CD8-positive, alpha-beta memory T cell (primary cell): ENCODE data around the gene ZNHIT3. TPM values are rescaled to one million over a fixed set of nuclear protein-coding genes. Genes with fewer than 3 reads are reported as not detected.

ENCODE experiments used
- CTCF ChIA-PET: fragments of 350-600 bp; sonication (Branson Sonifier 250); formaldehyde crosslinking; loops from one replicate; lab custom pipeline; 2021; ENCODE audit warnings: antibody characterized with exemption; lab: Charles Lee
- POLR2A ChIA-PET: fragments of 350-600 bp; sonication (Branson Sonifier 250); formaldehyde crosslinking; loops from one replicate; lab custom pipeline; 2021; ENCODE audit warnings: antibody characterized with exemption; lab: Charles Lee
- DNase-seq, 5 donors: peaks; one replicate each; pipeline versions ENCODE4 v3.0.0 to v3.0.0-alpha.2; 2020 to 2022; ENCODE audit warnings: mixed read lengths in 1 of 5
- H3K27ac ChIP-seq: one replicate; pipeline ENCODE4 v1.7.0; 2013; ENCODE audit warnings: low read depth, mild to moderate bottlenecking, low read length, moderate library complexity
- H3K27me3 ChIP-seq: 2 replicates; pipeline ENCODE4 v1.7.0; 2013; ENCODE audit warnings: low read length, mild to moderate bottlenecking; ENCODE audit not compliant: insufficient read depth, poor library complexity, severe bottlenecking
- H3K36me3 ChIP-seq: 2 replicates; pipeline ENCODE4 v1.7.0; 2013; ENCODE audit warnings: mild to moderate bottlenecking, low read length, moderate library complexity; ENCODE audit not compliant: insufficient read depth
- H3K4me1 ChIP-seq: 2 replicates; pipeline ENCODE4 v1.7.0; 2013; ENCODE audit warnings: mild to moderate bottlenecking, low read length, moderate library complexity; ENCODE audit not compliant: insufficient read depth
- H3K4me3 ChIP-seq: 2 replicates; pipeline ENCODE4 v1.7.0; 2013; ENCODE audit warnings: mild to moderate bottlenecking, low read length
- H3K9me3 ChIP-seq: 2 replicates; pipeline ENCODE4 v1.7.0; 2013; ENCODE audit warnings: mild to moderate bottlenecking, low read length
- H3K27ac Mint-ChIP-seq, 8 donors: one replicate each; pipeline ENCODE4 v1.8.0; 2020 to 2021; ENCODE audit warnings: mixed read lengths in 8 of 8, mild to moderate bottlenecking in 6 of 8, inconsistent platforms in 3 of 8, moderate library complexity in 3 of 8
- H3K27me3 Mint-ChIP-seq, 2 donors: one replicate each; pipeline ENCODE4 v1.8.0; 2020 to 2021; ENCODE audit warnings: mixed read lengths in 2 of 2, mild to moderate bottlenecking in 1 of 2, moderate library complexity in 1 of 2
- H3K36me3 Mint-ChIP-seq, 3 donors: one replicate each; pipeline ENCODE4 v1.8.0; 2020 to 2021; ENCODE audit warnings: mixed read lengths in 3 of 3, inconsistent platforms in 1 of 3, mild to moderate bottlenecking in 1 of 3
- H3K4me1 Mint-ChIP-seq, 3 donors: one replicate each; pipeline ENCODE4 v1.8.0; 2020 to 2021; ENCODE audit warnings: mixed read lengths in 3 of 3, inconsistent platforms in 1 of 3, mild to moderate bottlenecking in 1 of 3
- H3K4me3 Mint-ChIP-seq, 7 donors: one replicate each; pipeline ENCODE4 v1.8.0; 2020 to 2021; ENCODE audit warnings: mixed read lengths in 7 of 7, mild to moderate bottlenecking in 6 of 7, moderate library complexity in 4 of 7, inconsistent platforms in 2 of 7
- H3K9me3 Mint-ChIP-seq, 5 donors: one replicate each; pipeline ENCODE4 v1.8.0; 2020 to 2022; ENCODE audit warnings: mixed read lengths in 5 of 5, mild to moderate bottlenecking in 3 of 5, moderate library complexity in 2 of 5, inconsistent platforms in 1 of 5
- polyA plus RNA-seq: library from polyadenylated mRNA; unstranded; fragments of 300-500 nt; fragmentation: Illumina TruSeq; gene quantifications from one replicate; pipeline ENCODE4 v1.2.3, GENCODE V29; 2021
- total RNA-seq, 2 experiments: library from RNA; stranded (reverse); gene quantifications; one replicate each; pipeline ENCODE4 v1.2.3, GENCODE V29; 2021

The ZNHIT3 gene
- total and polyA plus RNA-seq, 3 experiments from 2014 or later = 57.6 to 89.4 (median 60.8) TPM

DNA sequence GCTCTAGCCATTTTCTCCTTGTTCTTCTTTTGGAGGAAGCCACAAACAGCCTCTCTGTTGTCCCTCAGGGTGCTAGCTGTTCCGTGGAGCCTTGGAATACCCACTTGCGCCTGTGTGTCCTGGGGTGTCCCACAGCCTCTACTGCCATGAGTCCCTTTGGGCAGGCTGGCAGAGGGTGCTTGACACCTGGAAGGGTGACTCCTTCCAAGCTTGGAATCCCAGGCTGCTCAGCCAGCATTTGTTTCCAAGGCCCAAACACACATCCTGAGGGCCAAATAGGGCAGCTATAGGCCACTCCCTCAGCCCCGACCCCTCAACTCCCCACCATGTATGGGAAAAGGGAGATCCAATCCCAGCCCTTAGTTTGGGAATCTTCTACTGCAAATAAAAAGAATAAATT is 14.9 kb downstream of the ZNHIT3 start:
- no peak overlapping the region for H3K27ac ChIP-seq
- H3K36me3 ChIP-seq = peaks cover 23% of the 10 kb centered on the region
- DNase-seq = no peak
- H3K4me1 ChIP-seq = no peaks in the 10 kb centered on the region
- no peaks in the 10 kb centered on the region for H3K27me3 Mint-ChIP-seq
- no peaks in the 10 kb centered on the region for H3K4me1 Mint-ChIP-seq
- POLR2A ChIA-PET = no interaction called here
- H3K9me3 ChIP-seq = no peaks in the 10 kb centered on the region
- CTCF ChIA-PET = interaction anchor here (2.1 kb wide), 1 partner anchor 18 kb away, joined by 5 read pairs; no protein-coding TSS in a partner anchor
- no peak overlapping the region for H3K4me3 ChIP-seq
- no peak overlapping the region for H3K27ac Mint-ChIP-seq
- no peaks in the 10 kb centered on the region for H3K9me3 Mint-ChIP-seq
- no peaks in the 10 kb centered on the region for H3K27me3 ChIP-seq
- H3K36me3 Mint-ChIP-seq = peaks cover 0 to 67% (median 18%) of the 10 kb centered on the region in 3 donors
- no peak overlapping the region for H3K4me3 Mint-ChIP-seq

GRCh38 chr17:36501963-36502362 is 15.5 kb downstream of the ZNHIT3 start:
- Histone ChIP-seq H3K9me3 (no peaks in the 10 kb centered on the region), H3K4me3 (no peak overlapping the region), H3K27me3 (no peaks in the 10 kb centered on the region), H3K36me3 (peaks cover 19% of the 10 kb centered on the region), H3K27ac (no peak overlapping the region), H3K4me1 (no peaks in the 10 kb centered on the region)
- DNase-seq = no peak
- Mint-ChIP-seq H3K27me3 (no peaks in the 10 kb centered on the region), H3K4me3 (no peak overlapping the region), H3K9me3 (no peaks in the 10 kb centered on the region), H3K27ac (peak overlapping the region in 4 of 8 donors; percentile 40 to 85 (median 76)), H3K36me3 (peaks cover 0 to 68% (median 18%) of the 10 kb centered on the region in 3 donors), H3K4me1 (no peaks in the 10 kb centered on the region)
- POLR2A ChIA-PET = no interaction called here
- CTCF ChIA-PET = interaction anchor here (2.1 kb wide), 1 partner anchor 19 kb away, joined by 5 read pairs; no protein-coding TSS in a partner anchor

DNA sequence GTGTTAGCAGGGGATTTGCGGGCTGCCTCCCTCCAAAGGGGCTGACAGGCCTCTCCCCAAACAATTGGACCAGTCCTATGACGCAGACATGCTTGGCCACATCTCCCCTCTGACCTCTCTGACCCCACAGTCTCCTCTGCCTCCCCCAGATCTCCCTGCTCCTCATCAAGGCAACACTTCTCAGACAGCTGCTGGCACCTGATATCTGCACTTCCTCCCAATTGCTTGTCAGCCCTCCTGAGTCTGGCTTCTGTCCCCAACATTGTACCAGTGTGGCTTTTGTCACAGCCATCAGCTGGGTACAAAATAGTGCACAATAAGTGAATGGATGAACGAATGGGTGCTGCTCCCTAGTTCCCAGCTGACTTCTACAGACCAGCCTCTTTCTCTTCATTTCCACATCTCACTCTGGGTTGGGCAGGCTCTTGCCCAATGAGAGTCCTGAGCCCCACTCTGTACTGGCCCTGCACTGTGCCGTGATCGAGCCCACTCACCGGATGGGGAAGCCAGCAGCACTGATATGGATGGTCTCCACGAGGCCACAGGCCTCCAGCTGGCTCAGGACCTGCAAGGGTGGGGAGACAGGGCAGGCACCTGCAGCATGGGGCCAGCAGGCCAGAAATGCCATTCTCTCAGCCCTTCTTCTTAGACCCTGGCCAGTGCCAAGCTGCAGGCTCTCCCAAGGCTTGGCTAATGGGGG is 17.1 kb downstream of the ZNHIT3 start:
- Histone ChIP-seq H3K4me1 (no peaks in the 10 kb centered on the region), H3K36me3 (peaks cover 10% of the 10 kb centered on the region), H3K9me3 (no peaks in the 10 kb centered on the region), H3K4me3 (no peak overlapping the region), H3K27ac (no peak overlapping the region), H3K27me3 (no peaks in the 10 kb centered on the region)
- POLR2A ChIA-PET = no interaction called here
- Mint-ChIP-seq H3K4me3 (no peak overlapping the region), H3K36me3 (peaks cover 0 to 64% (median 20%) of the 10 kb centered on the region in 3 donors), H3K27ac (peak overlapping the region in 5 of 8 donors; percentile 27 to 76 (median 50)), H3K4me1 (no peaks in the 10 kb centered on the region), H3K27me3 (no peaks in the 10 kb centered on the region), H3K9me3 (no peaks in the 10 kb centered on the region)
- CTCF ChIA-PET = no interaction called here
- no peak for DNase-seq

DNA sequence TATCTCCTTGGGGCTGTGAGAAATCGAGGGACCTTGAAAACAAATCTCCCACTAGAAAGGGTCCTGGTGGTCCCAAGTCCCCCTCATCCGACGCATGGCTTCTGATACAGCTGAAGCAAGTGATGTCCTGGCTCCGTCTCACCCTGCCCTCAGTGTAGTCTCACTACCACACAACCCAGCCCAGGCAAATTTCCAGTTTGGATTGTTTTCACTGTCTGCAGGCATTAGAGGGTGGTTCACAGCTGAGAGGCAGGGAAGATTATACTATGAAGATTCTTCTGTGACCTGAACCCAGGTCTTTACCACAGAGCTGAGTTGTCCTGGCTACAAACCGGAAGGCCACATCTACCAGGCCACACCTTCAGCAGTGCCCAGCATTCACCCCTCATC is 17.7 kb downstream of the ZNHIT3 start:
- peaks cover 0 to 63% (median 20%) of the 10 kb centered on the region in 3 donors for H3K36me3 Mint-ChIP-seq
- H3K4me1 Mint-ChIP-seq = no peaks in the 10 kb centered on the region
- H3K27me3 Mint-ChIP-seq = no peaks in the 10 kb centered on the region
- CTCF ChIA-PET = no interaction called here
- H3K4me3 Mint-ChIP-seq = no peak overlapping the region
- peak overlapping the region in 3 of 8 donors; percentile 17 to 43 (median 35) for H3K27ac Mint-ChIP-seq
- H3K4me3 ChIP-seq = no peak overlapping the region
- no peaks in the 10 kb centered on the region for H3K9me3 Mint-ChIP-seq
- no peak overlapping the region for H3K27ac ChIP-seq
- POLR2A ChIA-PET = no interaction called here
- no peaks in the 10 kb centered on the region for H3K27me3 ChIP-seq
- no peak for DNase-seq
- H3K4me1 ChIP-seq = no peaks in the 10 kb centered on the region
- H3K9me3 ChIP-seq = no peaks in the 10 kb centered on the region
- H3K36me3 ChIP-seq = peaks cover 4% of the 10 kb centered on the region

DNA sequence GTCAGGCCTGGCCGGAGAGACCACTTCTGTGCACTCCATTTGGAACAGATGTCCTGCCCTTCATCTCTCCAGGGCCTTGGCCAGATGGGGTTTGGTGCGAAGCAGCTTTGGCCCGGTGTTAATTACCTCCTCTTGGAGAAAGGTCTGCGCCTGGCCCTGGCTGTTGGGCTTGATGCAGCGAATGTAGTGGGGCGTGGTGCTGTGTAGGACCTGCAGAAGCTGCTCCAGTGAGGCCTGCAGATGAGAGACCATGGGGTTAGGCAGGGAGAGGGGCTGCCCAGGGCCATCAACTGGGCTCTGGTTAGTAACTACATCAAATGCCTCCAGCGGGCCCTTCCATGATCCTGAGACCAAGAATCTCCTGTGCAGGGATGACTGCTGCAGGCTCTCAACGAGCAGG is 18.7 kb downstream of the ZNHIT3 start:
- no peaks in the 10 kb centered on the region for H3K4me1 ChIP-seq
- H3K36me3 Mint-ChIP-seq = peaks cover 0 to 66% (median 20%) of the 10 kb centered on the region in 3 donors
- ChIA-PET CTCF (no interaction called here), POLR2A (no interaction called here)
- H3K27ac ChIP-seq = no peak overlapping the region
- no peaks in the 10 kb centered on the region for H3K9me3 Mint-ChIP-seq
- H3K27me3 Mint-ChIP-seq = no peaks in the 10 kb centered on the region
- H3K27me3 ChIP-seq = no peaks in the 10 kb centered on the region
- H3K4me3 ChIP-seq = no peak overlapping the region
- no peaks in the 10 kb centered on the region for H3K9me3 ChIP-seq
- peaks cover 4% of the 10 kb centered on the region for H3K36me3 ChIP-seq
- peak overlapping the region in 2 of 8 donors; percentile 38 to 92 for H3K27ac Mint-ChIP-seq
- H3K4me1 Mint-ChIP-seq = no peaks in the 10 kb centered on the region
- DNase-seq = no peak
- no peak overlapping the region for H3K4me3 Mint-ChIP-seq

GRCh38 chr17:36506249-36506826 is 19.9 kb downstream of the ZNHIT3 start:
- Mint-ChIP-seq H3K4me3 (no peak overlapping the region), H3K27me3 (no peaks in the 10 kb centered on the region), H3K36me3 (peaks cover 0 to 73% (median 27%) of the 10 kb centered on the region in 3 donors), H3K9me3 (no peaks in the 10 kb centered on the region), H3K27ac (peak overlapping the region in 1 of 8 donors; percentile 57), H3K4me1 (no peaks in the 10 kb centered on the region)
- DNase-seq = no peak
- Histone ChIP-seq H3K4me3 (no peak overlapping the region), H3K4me1 (no peaks in the 10 kb centered on the region), H3K27ac (no peak overlapping the region), H3K36me3 (peaks cover 4% of the 10 kb centered on the region), H3K27me3 (no peaks in the 10 kb centered on the region), H3K9me3 (no peaks in the 10 kb centered on the region)
- CTCF ChIA-PET = no interaction called here
- POLR2A ChIA-PET = no interaction called here

DNA sequence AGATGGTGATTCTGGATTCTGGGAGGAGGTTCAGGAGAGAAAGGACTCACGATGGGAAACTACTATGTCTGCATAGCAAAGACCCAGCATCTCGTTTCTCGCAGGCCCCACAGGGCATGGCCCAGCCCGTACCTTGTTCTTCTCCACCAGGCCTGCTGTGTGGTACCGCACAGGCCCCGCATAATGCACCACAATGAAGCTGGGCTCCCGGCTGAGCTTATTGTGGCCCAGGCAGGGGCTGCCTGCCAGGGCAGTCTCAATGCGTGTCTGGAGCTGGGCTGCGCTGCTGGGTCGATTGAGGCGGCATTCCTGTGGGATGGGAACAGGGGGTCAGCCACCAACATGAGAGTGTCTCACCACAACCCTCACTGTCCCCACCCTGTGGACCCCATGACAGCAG is 20.4 kb downstream of the ZNHIT3 start:
- Histone ChIP-seq H3K36me3 (peaks cover 4% of the 10 kb centered on the region), H3K27ac (no peak overlapping the region), H3K27me3 (no peaks in the 10 kb centered on the region), H3K4me1 (no peaks in the 10 kb centered on the region), H3K4me3 (no peak overlapping the region), H3K9me3 (no peaks in the 10 kb centered on the region)
- Mint-ChIP-seq H3K27ac (no peak overlapping the region), H3K4me3 (no peak overlapping the region), H3K9me3 (no peaks in the 10 kb centered on the region), H3K36me3 (peaks cover 0 to 73% (median 27%) of the 10 kb centered on the region in 3 donors), H3K4me1 (no peaks in the 10 kb centered on the region), H3K27me3 (no peaks in the 10 kb centered on the region)
- CTCF ChIA-PET = interaction anchor here (0.6 to 1.2 kb wide), 2 partner anchors 8 to 27 kb away, joined by 3 read pairs; no protein-coding TSS in a partner anchor
- DNase-seq = no peak
- POLR2A ChIA-PET = no interaction called here

GRCh38 chr17:36507266-36507665 is 20.8 kb downstream of the ZNHIT3 start:
- H3K27ac Mint-ChIP-seq = no peak overlapping the region
- no peaks in the 10 kb centered on the region for H3K9me3 Mint-ChIP-seq

More at GRCh38 chr17:36507266-36507665, 20.8 kb downstream of the ZNHIT3 start:
- H3K4me1 ChIP-seq = no peaks in the 10 kb centered on the region
- H3K27ac ChIP-seq = no peak overlapping the region
- H3K36me3 Mint-ChIP-seq = peaks cover 0 to 72% (median 26%) of the 10 kb centered on the region in 3 donors
- no peaks in the 10 kb centered on the region for H3K27me3 Mint-ChIP-seq
- CTCF ChIA-PET = interaction anchor here (0.6 to 1.2 kb wide), 2 partner anchors 9 to 27 kb away, joined by 3 read pairs; no protein-coding TSS in a partner anchor
- no peak overlapping the region for H3K4me3 Mint-ChIP-seq
- POLR2A ChIA-PET = no interaction called here
- no peaks in the 10 kb centered on the region for H3K27me3 ChIP-seq
- peaks cover 4% of the 10 kb centered on the region for H3K36me3 ChIP-seq
- no peak for DNase-seq
- no peaks in the 10 kb centered on the region for H3K4me1 Mint-ChIP-seq
- H3K4me3 ChIP-seq = no peak overlapping the region
- H3K9me3 ChIP-seq = no peaks in the 10 kb centered on the region
